GM19025 (cell line): ENCODE data around the gene ZFP30.
A peak's percentile ranks its signal among the peaks of the same experiment; 100 is the strongest.
"Not testable (repeated sequence)": the region's sequence is repeated elsewhere in the genome, so short reads cannot be mapped to it uniquely, and the experiment has no call there.

Experiments used
- ATAC-seq: cut with Tn5 transposase; IDR thresholded peaks from one replicate; pipeline ENCODE4 v1.9.1; 2021; ENCODE audit warnings: mild to moderate bottlenecking, low read depth, moderate library complexity; ENCODE audit not compliant: unreplicated experiment

The ZFP30 gene

GRCh38 chr19:37655301-37655688 is at the start of gene ZFP30:
TSS of gene ZFP30 (minus strand) at chr19:37655465. CDS start at chr19:37647822, 7,643 bp downstream.
- ATAC-seq, result peak; percentile 63

- no peak for ATAC-seq
Observed at GRCh38 chr19:37699057-37699456, 43.8 kb upstream of the ZFP30 start.

- no peak for ATAC-seq
Observed at GRCh38 chr19:37698216-37698615, 43.0 kb upstream of the ZFP30 start.

- ATAC-seq, result no peak
Observed at GRCh38 chr19:37695144-37695899, 40.1 kb upstream of the ZFP30 start.

- ATAC-seq, result no peak
Observed at GRCh38 chr19:37692956-37693620, 37.8 kb upstream of the ZFP30 start.

GRCh38 chr19:37691881-37692504 is 36.7 kb upstream of the ZFP30 start:
- ATAC-seq, result no peak

- ATAC-seq, result no peak
Observed at GRCh38 chr19:37683520-37683919, 28.3 kb upstream of the ZFP30 start.

GRCh38 chr19:37669450-37669914 is 14.2 kb upstream of the ZFP30 start:
- no peak for ATAC-seq

GRCh38 chr19:37657157-37657556 is 1.9 kb upstream of the ZFP30 start:
- ATAC-seq, result not testable (repeated sequence)

GRCh38 chr19:37655689-37656371 is 565 bp upstream of the ZFP30 start:
- ATAC-seq, result peak; percentile 61

GRCh38 chr19:37654629-37655300 is 500 bp downstream of the ZFP30 start:
- ATAC-seq, result peak; percentile 25

- ATAC-seq, result no peak
Observed at GRCh38 chr19:37654118-37654517, 1.1 kb downstream of the ZFP30 start.

- ATAC-seq, result no peak
Observed at GRCh38 chr19:37635076-37636056, 19.9 kb downstream of the ZFP30 start.

GRCh38 chr19:37594982-37595382 is 60.3 kb downstream of the ZFP30 start:
- ATAC-seq, result peak; percentile 16

- peak; percentile 99 for ATAC-seq
Observed at GRCh38 chr19:37594304-37594981, 60.8 kb downstream of the ZFP30 start, which contains the start of the genes ZNF540 and ZNF571. TSS of gene ZNF540 (plus strand) at chr19:37594876. CDS start at chr19:37598448, 3,572 bp downstream. TSS of gene ZNF571 (minus strand) at chr19:37594792. CDS start at chr19:37586676, 8,116 bp downstream.

GRCh38 chr19:37593996-37594303 is 61.3 kb downstream of the ZFP30 start:
- no peak for ATAC-seq

GRCh38 chr19:37583340-37583739 is 71.9 kb downstream of the ZFP30 start:
- ATAC-seq, result no peak

GRCh38 chr19:37572203-37572602 is 83.1 kb downstream of the ZFP30 start:
- no peak for ATAC-seq

GRCh38 chr19:37565370-37565669 is 89.9 kb downstream of the ZFP30 start:
- ATAC-seq, result no peak
